ENCODE data around the gene WWOX.

The WWOX gene

GRCh38 chr16:78274771-78275170, 175.3 kb downstream of the WWOX start:
- no peak for DNase-seq (ENCODE audit: low spot score)

- no peak for DNase-seq (ENCODE audit: low spot score)
Observed at GRCh38 chr16:78275420-78275819, 176.0 kb downstream of the WWOX start.

- no peak for DNase-seq (ENCODE audit: low spot score)
Observed at GRCh38 chr16:78277321-78278055, 178.0 kb downstream of the WWOX start.

DNA sequence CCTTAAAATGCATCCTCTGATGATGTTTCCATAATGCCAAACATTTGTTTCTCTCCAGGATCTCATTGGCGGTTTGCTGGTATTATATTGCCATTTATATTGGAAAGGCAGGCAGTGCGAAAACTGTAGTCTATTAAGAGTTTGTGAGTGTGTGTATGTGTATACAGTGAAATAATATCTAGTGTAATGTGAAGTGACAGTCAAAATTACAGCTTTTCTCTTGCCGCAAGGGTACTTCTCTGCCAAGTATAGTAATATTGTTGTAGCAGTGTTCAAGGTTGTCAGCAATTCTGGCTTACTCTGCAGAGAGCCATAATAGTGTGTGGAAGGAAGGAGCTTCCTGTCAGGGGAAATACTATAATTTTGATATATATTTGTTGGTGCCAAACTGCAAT, 178.6 kb downstream of the WWOX start:
- DNase-seq (ENCODE audit: low spot score) = no peak

DNA sequence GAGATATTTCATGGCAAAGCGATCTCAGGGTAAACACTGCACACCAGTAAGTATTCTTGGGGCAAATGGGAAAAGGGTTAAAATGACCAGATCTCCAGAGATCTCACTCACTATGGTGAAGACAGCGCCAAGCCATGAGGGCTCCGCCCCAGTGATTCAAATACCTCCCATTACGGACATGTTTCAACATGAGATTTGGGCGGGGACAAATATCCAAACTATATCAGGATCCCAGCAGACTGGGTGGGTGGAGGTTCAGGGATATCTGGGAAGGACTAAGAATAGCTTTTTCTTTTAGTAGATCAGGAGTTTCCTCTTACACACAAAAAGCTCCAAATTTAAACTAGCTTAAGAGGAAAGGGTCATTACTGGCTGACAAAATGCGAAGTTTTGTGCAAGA, 181.7 kb downstream of the WWOX start:
- DNase-seq (ENCODE audit: low spot score) = no peak

DNA sequence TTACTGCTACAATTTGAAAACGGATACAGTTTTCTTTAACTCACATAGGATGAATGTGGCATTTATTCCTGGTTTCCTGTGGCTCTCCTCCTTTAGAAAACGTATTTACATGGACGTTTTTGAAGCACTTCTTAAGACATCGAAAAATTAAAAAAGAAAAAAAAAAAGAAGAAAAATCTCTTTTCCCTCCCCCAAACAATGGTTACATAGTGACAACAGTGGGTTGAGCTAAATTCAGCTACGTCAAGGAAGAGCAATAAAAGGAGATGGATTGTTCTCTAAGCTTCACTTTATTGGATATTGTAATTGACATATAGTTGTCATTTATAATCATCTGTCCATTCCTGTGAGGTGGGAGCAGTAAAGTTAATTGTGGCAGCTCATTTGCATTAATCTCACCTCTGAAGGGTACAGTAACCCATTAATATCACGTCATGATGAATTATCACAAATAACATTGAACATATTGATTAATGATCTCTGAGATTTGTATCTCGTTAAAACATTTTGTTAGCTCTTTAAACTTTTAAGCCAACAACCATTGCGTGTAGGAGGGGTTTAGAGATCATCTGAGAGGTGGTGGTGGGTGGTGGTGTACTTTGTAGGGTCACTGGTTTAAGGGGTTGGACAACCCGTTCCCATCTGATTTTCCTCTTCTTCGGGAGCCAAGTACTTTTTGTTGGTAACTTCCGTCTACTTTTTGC, 184.2 kb downstream of the WWOX start:
- DNase-seq (ENCODE audit: low spot score) = no peak

GRCh38 chr16:78284326-78284725, 184.9 kb downstream of the WWOX start:
- DNase-seq (ENCODE audit: low spot score) = no peak

DNA sequence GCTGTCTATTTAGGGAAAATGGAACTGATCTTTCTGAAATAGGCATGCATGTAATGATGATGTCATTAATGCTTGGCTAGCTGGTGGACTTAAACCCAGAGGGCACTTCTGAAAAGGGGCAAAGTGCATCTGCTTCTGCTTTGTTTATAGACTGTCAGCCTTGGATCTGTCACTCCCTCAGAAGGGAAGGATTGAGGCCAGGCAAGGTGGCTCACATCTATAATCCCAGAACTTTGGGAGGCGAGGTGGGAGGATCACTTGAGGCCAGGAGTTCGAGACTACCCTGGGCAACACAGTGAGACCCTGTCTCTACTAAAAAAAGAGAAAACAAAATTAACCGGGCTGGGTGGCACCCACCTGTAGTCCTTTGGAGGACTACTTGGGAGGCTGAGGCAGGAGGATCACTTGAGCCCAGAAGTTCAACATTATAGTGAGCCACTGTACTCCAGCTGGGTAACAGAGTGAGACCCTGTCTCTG, 185.5 kb downstream of the WWOX start:
- DNase-seq (ENCODE audit: low spot score) = no peak

- DNase-seq (ENCODE audit: low spot score) = no peak
Observed at GRCh38 chr16:78285437-78285922, 186.0 kb downstream of the WWOX start.

DNA sequence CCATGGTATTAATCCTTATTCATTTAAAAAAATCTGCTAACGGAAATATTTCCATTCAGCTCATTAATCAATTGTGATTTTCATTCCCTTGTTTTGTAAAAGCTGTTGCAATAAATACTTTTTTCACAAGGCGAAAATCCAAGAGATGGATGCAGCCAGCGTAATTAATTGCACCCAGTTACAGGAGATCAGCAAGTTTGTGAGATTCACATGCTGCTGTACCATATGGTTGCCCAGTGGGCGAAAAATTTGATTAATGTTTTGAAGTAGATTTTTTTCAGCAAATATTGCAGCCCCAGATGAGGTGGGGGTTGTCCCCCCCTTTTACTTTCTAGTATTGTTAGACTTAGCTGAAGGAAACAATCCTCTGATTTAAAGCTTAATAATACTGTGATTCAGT, 186.6 kb downstream of the WWOX start:
- DNase-seq (ENCODE audit: low spot score) = no peak

DNA sequence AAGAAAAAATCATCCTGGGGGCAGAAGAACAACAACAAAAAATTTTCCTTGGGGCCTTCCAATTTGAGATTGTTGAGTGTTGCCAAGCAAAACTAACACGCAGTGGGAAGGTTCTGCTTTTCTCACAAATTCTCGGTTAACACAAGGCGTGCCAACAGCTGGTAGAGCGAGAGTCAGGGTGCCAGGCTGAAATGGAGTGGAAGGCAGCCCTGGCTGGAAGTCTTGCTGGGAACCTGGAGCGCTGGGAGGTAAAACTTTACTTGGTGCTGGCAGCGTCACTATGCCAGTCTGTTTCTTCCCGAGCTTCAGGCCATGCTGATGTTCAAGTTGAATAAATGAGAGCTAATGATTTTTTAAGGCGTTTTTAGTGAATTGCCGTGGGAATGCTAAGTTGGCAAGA, 189.4 kb downstream of the WWOX start:
- no peak for DNase-seq (ENCODE audit: low spot score)

GRCh38 chr16:78289373-78289772, 189.9 kb downstream of the WWOX start:
- no peak for DNase-seq (ENCODE audit: low spot score)

- DNase-seq (ENCODE audit: low spot score) = no peak
Observed at GRCh38 chr16:78289844-78290277, 190.4 kb downstream of the WWOX start.

DNA sequence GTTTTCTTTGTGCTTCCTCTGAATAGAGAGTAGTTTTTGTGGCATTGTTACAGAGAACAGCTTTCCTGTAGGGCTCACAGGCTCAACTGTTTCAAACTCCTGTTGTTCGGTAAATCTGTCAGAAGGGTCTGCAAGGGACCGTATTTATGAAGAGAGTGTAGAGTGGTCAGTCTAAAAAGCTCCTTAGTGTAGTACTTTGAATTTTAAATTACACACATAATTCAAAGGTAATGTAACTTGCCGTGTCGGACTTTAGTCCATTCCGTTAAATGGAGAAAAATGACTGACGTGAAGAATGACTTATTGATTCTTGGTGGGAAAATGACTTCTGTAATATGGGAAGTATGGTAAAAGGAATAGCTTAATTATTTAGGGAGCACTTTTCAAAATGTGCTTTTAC, 190.9 kb downstream of the WWOX start:
- no peak for DNase-seq (ENCODE audit: low spot score)

GRCh38 chr16:78290872-78291591, 191.6 kb downstream of the WWOX start:
- DNase-seq (ENCODE audit: low spot score) = no peak

- no peak for DNase-seq (ENCODE audit: low spot score)
Observed at GRCh38 chr16:78291604-78292003, 192.2 kb downstream of the WWOX start.

- DNase-seq (ENCODE audit: low spot score) = no peak
Observed at GRCh38 chr16:78292086-78292843, 192.8 kb downstream of the WWOX start.

GRCh38 chr16:78292844-78293380, 193.5 kb downstream of the WWOX start:
- DNase-seq (ENCODE audit: low spot score) = no peak

GRCh38 chr16:78294538-78295225, 195.2 kb downstream of the WWOX start:
- no peak for DNase-seq (ENCODE audit: low spot score)

GRCh38 chr16:78297066-78297666, 197.7 kb downstream of the WWOX start:
- DNase-seq (ENCODE audit: low spot score) = no peak

- no peak for DNase-seq (ENCODE audit: low spot score)
Observed at GRCh38 chr16:78298986-78299385, 199.5 kb downstream of the WWOX start.

Measured in hematopoietic multipotent progenitor cell treated with erythropoietin and hydrocortisone succinate and interleukin-3 and kit ligand, for 15 days (in vitro differentiated cells).